Thyroid gland (tissue), 4 donors: ENCODE measurements around the gene SDR9C7.

ENCODE experiments used
- POLR2A ChIP-seq, 2 donors: fragments of 450-650 bp; IDR thresholded peaks; one replicate each; pipeline ENCODE4 v1.6.1; 2017; ENCODE audit warnings: antibody characterized with exemption in 2 of 2, mild to moderate bottlenecking in 2 of 2, moderate library complexity in 1 of 2
- TF ChIP-seq, protein P1 (sequence below), 6 experiments: fragments of 200-600 bp in 3 of 6; fragments of 450-650 bp in 3 of 6; sonication (generic) in 3 of 6; IDR thresholded peaks; one replicate each; pipeline ENCODE4 v1.5.1; 2016 to 2019; ENCODE audit warnings: antibody characterized with exemption in 6 of 6, mild to moderate bottlenecking in 2 of 6, inconsistent platforms in 1 of 6, moderate library complexity in 1 of 6

DNA sequence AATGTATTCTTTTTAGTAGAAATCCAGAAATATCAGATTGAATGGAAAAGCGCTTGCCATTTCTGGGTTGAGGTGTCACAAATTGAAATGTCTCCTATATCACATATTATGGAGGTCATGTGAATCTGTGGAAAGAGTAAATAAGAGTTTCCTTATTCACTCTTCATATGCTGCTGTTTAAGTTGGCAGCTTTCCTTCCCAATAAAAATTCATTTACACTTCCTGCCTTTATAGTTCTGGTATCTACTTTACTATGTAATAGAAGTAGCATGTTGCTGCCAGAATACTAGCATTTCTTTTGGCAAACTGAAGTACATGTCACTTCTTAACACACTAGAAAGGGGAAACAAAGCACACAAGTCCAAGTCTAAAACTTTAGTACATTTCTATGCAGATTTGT, 60.8 kb downstream of the SDR9C7 start:
- TF ChIP-seq, protein P1, sequence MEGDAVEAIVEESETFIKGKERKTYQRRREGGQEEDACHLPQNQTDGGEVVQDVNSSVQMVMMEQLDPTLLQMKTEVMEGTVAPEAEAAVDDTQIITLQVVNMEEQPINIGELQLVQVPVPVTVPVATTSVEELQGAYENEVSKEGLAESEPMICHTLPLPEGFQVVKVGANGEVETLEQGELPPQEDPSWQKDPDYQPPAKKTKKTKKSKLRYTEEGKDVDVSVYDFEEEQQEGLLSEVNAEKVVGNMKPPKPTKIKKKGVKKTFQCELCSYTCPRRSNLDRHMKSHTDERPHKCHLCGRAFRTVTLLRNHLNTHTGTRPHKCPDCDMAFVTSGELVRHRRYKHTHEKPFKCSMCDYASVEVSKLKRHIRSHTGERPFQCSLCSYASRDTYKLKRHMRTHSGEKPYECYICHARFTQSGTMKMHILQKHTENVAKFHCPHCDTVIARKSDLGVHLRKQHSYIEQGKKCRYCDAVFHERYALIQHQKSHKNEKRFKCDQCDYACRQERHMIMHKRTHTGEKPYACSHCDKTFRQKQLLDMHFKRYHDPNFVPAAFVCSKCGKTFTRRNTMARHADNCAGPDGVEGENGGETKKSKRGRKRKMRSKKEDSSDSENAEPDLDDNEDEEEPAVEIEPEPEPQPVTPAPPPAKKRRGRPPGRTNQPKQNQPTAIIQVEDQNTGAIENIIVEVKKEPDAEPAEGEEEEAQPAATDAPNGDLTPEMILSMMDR (IDR thresholded peaks at IDR 0.05) = no peak
- TF ChIP-seq POLR2A (IDR thresholded peaks at IDR 0.05) = no peak
